HepG2 (cell line): ENCODE results near the gene CEP68. TPM values are rescaled to one million over a fixed set of nuclear protein-coding genes. Genes with fewer than 3 reads are reported as not detected.

Experiments
- ESRRA ChIP-seq: sonication (generic); formaldehyde crosslinking; IDR thresholded peaks from 2 replicates; pipeline ENCODE4 v1.5.1; 2020; ENCODE audit warnings: mild to moderate bottlenecking, low read depth, missing genetic modification reagents
- FOXA1 ChIP-seq, 2 experiments: fragments of 450-650 bp in 1 of 2; sonication (generic) in 1 of 2; formaldehyde crosslinking in 1 of 2; IDR thresholded peaks; 2 replicates each; pipeline versions ENCODE4 v1.4.0 to v1.6.1; 2016 to 2020; ENCODE audit warnings: missing genetic modification reagents in 1 of 2
- HDAC2 ChIP-seq: sonication (generic); formaldehyde crosslinking; IDR thresholded peaks from 2 replicates; pipeline ENCODE4 v1.4.0; 2020; ENCODE audit warnings: missing genetic modification reagents
- HIVEP1 ChIP-seq: sonication (generic); formaldehyde crosslinking; IDR thresholded peaks from 2 replicates; pipeline ENCODE4 v1.4.0; 2020; ENCODE audit warnings: mild to moderate bottlenecking, missing genetic modification reagents
- NFIB ChIP-seq: sonication (generic); formaldehyde crosslinking; IDR thresholded peaks from 2 replicates; pipeline ENCODE4 v1.9.0; 2021; ENCODE audit warnings: missing genetic modification reagents, mild to moderate bottlenecking, borderline replicate concordance
- PHF20 ChIP-seq: sonication (generic); formaldehyde crosslinking; IDR thresholded peaks from 2 replicates; pipeline ENCODE4 v1.5.0; 2020; ENCODE audit warnings: mild to moderate bottlenecking, missing genetic modification reagents
- PREB ChIP-seq: sonication (generic); formaldehyde crosslinking; IDR thresholded peaks from 2 replicates; pipeline ENCODE4 v1.4.0; 2020; ENCODE audit warnings: missing genetic modification reagents
- RBM22 ChIP-seq: fragments of 200-400 bp; formaldehyde crosslinking; optimal IDR thresholded peaks from 2 replicates; pipeline ENCODE3; 2017; ENCODE audit warnings: mild to moderate bottlenecking, low read length, moderate library complexity
- SSRP1 ChIP-seq: IDR thresholded peaks from 2 replicates; pipeline ENCODE4 v1.6.1; 2016; ENCODE audit warnings: control low read depth
- THRA ChIP-seq: sonication (generic); formaldehyde crosslinking; IDR thresholded peaks from 2 replicates; pipeline ENCODE4 v1.4.0; 2020; ENCODE audit warnings: missing genetic modification reagents, borderline replicate concordance
- ZFP90 ChIP-seq: sonication (generic); formaldehyde crosslinking; IDR thresholded peaks from 2 replicates; pipeline ENCODE4 v1.8.0; 2022; ENCODE audit warnings: missing genetic modification reagents, mild to moderate bottlenecking, inconsistent platforms, borderline replicate concordance
- ZMAT3 ChIP-seq: sonication (generic); formaldehyde crosslinking; conservative IDR thresholded peaks from 2 replicates; pipeline ENCODE4 v1.7.0; 2021; ENCODE audit warnings: missing genetic modification reagents
- ZNF124 ChIP-seq: sonication (generic); formaldehyde crosslinking; IDR thresholded peaks from 2 replicates; pipeline ENCODE4 v1.4.0; 2020; ENCODE audit warnings: missing genetic modification reagents
- ZNF142 ChIP-seq: sonication (generic); formaldehyde crosslinking; IDR thresholded peaks from 2 replicates; pipeline ENCODE4 v1.4.0; 2020; ENCODE audit warnings: missing genetic modification reagents
- ZNF337 ChIP-seq: sonication (generic); formaldehyde crosslinking; IDR thresholded peaks from 2 replicates; pipeline ENCODE4 v1.5.1; 2020; ENCODE audit warnings: missing genetic modification reagents, low read depth, mild to moderate bottlenecking, borderline replicate concordance
- ZNF678 ChIP-seq: sonication (generic); formaldehyde crosslinking; IDR thresholded peaks from 2 replicates; pipeline ENCODE4 v1.4.0; 2020; ENCODE audit warnings: mild to moderate bottlenecking, missing genetic modification reagents
- polyA plus RNA-seq, 8 experiments: library from polyadenylated mRNA; depleted of rRNA in 3 of 8; stranded (reverse) in 7 of 8; unstranded in 1 of 8; fragments of >200 nt; fragmentation: Illumina TruSeq in 4 of 8; extraction: Trizol in 4 of 8; gene quantifications; 2 replicates each; pipeline versions ENCODE4 v1.2.1 to v1.2.3, GENCODE V29; 2011 to 2016; ENCODE audit warnings: low read depth in 4 of 8, missing spikeins in 1 of 8, mixed read lengths in 1 of 8; ENCODE audit not compliant: insufficient read depth in 1 of 8
- total RNA-seq, 5 experiments: library from RNA; depleted of rRNA; stranded (reverse); fragments of >200 nt; fragmentation: Illumina TruSeq; extraction: Trizol; gene quantifications; 2 replicates each; pipeline ENCODE4 v1.2.3, GENCODE V29; 2016; ENCODE audit warnings: low read depth in 1 of 5
- TF ChIP-seq, protein P1 (sequence below): sonication (generic); formaldehyde crosslinking; conservative IDR thresholded peaks from 2 replicates; pipeline ENCODE4 v1.8.0; 2022; ENCODE audit warnings: low read depth, missing genetic modification reagents
- TF ChIP-seq, protein P2 (sequence below): sonication (generic); formaldehyde crosslinking; IDR thresholded peaks from 2 replicates; pipeline ENCODE4 v1.5.1; 2020; ENCODE audit warnings: missing genetic modification reagents, mild to moderate bottlenecking, borderline replicate concordance

The CEP68 gene
- total and polyA plus RNA-seq, 2 of the 13 experiments (the other 11 are each of a cell fraction or from before 2014, with no cell fraction given), result 5.7 to 9.3 TPM

- 0 out of 2 replicates have a peak, but pooled peaks have one; percentile 65 for TF ChIP-seq SSRP1 (CRISPR knock-in tag)
- TF ChIP-seq ZMAT3 (CRISPR knock-in tag), result 0 out of 2 replicates have a peak, but pooled peaks have one; percentile 33
- TF ChIP-seq HDAC2 (CRISPR knock-in tag), result no peak
- TF ChIP-seq ZFP90, result no peak
- no peak for TF ChIP-seq ZNF337
- no peak for TF ChIP-seq ZNF678 (CRISPR knock-in tag)
- TF ChIP-seq, protein P1, sequence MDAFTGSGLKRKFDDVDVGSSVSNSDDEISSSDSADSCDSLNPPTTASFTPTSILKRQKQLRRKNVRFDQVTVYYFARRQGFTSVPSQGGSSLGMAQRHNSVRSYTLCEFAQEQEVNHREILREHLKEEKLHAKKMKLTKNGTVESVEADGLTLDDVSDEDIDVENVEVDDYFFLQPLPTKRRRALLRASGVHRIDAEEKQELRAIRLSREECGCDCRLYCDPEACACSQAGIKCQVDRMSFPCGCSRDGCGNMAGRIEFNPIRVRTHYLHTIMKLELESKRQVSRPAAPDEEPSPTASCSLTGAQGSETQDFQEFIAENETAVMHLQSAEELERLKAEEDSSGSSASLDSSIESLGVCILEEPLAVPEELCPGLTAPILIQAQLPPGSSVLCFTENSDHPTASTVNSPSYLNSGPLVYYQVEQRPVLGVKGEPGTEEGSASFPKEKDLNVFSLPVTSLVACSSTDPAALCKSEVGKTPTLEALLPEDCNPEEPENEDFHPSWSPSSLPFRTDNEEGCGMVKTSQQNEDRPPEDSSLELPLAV (CRISPR knock-in tag), result no peak; the same call in 1 of the 2 replicates
- no peak for TF ChIP-seq RBM22
- TF ChIP-seq FOXA1 (IDR thresholded peaks at IDR 0.05), result no peak
- TF ChIP-seq FOXA1 (CRISPR knock-in tag; IDR thresholded peaks at IDR 0.05), result peak; percentile 47; the same call in 1 of the 2 replicates
- peak; percentile 75; the same call in 1 of the 2 replicates for TF ChIP-seq ZNF124 (CRISPR knock-in tag)
- peak; percentile 9 for TF ChIP-seq THRA (CRISPR knock-in tag)
- no peak for TF ChIP-seq NFIB (CRISPR knock-in tag)
- TF ChIP-seq, protein P2, sequence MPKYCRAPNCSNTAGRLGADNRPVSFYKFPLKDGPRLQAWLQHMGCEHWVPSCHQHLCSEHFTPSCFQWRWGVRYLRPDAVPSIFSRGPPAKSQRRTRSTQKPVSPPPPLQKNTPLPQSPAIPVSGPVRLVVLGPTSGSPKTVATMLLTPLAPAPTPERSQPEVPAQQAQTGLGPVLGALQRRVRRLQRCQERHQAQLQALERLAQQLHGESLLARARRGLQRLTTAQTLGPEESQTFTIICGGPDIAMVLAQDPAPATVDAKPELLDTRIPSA (CRISPR knock-in tag), result peak; percentile 10; the same call in 1 of the 2 replicates
- peak; percentile 90 for TF ChIP-seq HIVEP1 (CRISPR knock-in tag)
- TF ChIP-seq ESRRA (CRISPR knock-in tag), result peak; percentile 35; the same call in 1 of the 2 replicates
- TF ChIP-seq PHF20 (CRISPR knock-in tag), result peak; percentile 91
- TF ChIP-seq ZNF142 (CRISPR knock-in tag), result no peak
- no peak for TF ChIP-seq PREB
These were observed 73.8 kb downstream of the CEP68 start, which contains the start of gene RAB1A (continued) for GRCh38 chr2:65129826-65130663.
